ENCODE measurements around the gene VWA5B1.

VWA5B1 gene

DNA sequence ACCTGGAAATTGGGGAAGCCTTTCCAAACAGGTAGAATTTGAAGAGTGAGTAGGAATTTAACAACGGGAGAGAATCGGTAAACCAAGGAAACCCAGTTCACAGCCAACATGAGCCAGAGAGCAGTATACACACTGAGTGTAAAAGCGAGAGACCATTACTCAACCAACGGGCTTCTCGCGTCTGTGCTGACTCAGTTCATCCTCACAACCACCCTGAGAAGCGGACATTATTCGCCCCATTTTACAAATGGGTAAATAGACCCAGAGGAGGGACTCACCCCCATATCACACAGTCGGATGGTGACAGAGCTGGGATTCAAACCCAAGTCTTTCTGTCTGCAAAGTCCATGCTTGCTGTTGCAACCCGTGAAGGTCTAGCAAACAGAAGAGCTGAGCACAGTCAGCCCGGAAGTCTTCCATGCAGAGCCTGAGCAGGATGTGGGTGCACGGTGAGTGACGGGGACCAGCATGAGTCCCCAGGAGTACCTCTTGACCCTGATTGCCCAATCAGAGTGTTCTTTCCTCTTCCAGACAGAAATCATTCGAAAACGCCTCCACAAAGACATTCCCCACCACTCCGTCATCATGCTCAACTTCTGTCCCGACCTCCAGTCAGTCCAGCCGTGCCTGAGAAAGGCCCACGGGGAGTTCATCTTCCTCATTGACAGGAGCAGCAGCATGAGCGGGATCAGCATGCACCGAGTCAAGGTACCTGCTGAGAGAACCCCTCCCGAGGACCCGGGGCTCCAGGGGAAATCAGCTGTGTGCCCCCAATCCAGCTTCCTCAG lies 32.3 kb downstream of the VWA5B1 start:
- no peak for DNase-seq (ENCODE audit: low read depth in 2 of 2)

DNA sequence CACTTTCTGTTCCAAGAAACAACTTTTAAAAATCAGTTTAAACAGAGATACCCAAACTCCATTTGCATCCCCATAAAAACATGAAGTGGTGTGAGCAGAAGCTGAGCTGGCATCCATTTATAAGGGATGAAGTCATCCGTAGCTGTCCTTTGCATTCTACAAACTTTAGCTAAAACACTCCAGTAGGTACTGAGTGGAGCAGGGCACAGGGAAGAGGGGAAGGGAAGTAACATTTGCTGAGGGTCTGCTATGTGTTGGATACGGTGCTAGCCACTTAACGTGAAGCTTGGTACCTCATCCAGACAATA lies 32.9 kb downstream of the VWA5B1 start:
- DNase-seq (ENCODE audit: low read depth in 2 of 2), result no peak

DNA sequence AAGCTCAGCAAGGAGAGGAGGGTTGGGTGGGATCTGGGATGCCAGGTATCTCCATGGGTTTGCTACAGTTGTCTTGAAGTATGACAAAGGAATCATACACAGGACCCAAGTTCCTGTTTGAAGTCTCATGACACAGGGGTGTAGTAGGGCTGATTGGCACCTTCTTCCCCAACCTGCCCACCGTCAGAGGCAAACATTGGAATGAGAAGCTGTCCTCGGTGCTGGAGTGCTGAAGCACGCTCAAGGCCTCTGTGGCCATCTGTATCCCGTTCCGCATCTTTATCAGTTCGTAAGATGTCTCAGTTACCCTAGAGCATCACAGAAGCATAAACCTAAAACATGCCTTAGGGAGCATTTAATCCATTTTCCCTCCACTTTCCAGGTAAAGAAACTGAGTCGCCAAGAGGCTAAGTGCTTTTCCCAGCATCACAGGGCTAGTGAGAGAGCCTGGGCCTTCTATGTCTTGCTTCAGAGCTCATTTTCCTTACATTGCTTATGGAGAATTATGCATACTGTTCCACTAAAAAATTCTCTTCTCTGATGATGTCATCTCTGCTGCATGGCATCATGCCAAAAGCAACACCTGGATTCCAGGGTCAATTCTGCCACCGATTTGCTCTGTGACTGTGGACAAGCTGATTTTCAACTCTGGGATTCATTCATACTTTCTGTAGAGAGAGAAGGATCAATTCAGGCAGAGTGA lies 34.2 kb downstream of the VWA5B1 start:
- no peak for DNase-seq (ENCODE audit: low read depth in 2 of 2)

DNA sequence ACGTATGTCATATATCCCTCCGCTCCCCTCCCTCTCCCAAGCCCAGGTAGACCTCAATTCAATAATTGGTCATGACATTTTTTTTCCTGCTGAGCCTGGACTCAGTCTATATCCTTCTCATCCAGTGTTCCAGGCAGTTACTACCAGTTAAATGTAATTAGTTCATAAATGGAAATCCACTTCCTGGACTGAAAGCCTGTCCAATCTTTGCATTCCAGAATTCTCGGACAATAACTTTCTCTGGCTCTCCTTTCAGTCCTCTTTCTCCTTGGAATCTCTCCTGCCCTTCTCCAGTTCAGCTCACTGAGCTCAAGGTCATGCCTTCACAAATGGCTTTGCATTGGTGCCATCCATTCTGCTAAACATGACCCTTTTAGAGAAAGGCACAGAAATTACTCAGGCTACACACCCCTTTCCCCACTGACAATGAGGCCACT lies 34.8 kb downstream of the VWA5B1 start:
- DNase-seq (ENCODE audit: low read depth in 2 of 2), result no peak

DNA sequence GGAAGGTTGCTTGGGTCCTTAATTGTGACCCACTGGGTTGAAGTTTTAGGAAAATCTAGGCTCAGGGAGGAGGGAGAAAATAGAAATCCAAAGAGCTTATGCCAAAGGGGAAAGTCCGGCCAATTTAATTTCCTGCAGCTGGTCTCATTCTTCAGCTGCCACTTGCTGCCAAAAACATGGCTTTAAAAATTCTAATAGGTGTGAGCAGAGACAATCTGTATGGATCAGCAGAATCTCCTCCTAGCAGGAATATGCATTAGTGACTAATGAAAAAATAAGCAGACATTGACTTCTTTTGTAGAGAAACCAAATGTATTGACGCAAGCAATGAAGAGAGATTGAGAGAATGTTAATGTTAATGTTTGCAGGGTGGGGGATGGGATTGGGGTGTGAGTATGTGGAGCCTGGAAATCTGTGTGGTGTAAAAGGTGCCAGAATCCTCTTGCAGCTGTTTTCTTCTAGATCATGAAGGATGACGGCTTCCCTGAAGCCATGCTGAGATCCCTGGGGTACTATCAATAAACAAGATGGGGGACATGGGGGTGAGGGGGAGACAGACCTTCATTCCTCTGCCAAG lies 35.3 kb downstream of the VWA5B1 start:
- no peak for DNase-seq (ENCODE audit: low read depth in 2 of 2)

DNA sequence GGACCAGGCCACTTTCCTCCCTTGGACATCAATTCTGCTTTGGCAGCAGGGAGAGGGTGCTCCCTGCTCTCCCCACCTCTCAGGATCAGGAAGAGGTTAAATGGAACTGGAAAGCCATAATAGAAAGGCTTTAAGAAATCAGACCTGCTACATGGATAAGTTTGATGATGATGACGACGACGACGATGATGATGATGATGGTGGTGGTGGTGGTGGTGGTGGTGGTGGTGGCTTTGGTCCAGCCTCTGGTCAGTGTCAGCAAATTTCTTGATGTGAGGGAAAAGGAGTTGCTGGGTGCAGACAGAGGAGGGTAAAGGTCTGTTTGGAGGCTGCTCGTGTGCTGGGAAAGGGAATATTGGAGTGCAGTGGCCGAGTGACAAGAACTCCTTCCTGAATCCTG lies 36.8 kb downstream of the VWA5B1 start:
- no peak for DNase-seq (ENCODE audit: low read depth in 2 of 2)

DNA sequence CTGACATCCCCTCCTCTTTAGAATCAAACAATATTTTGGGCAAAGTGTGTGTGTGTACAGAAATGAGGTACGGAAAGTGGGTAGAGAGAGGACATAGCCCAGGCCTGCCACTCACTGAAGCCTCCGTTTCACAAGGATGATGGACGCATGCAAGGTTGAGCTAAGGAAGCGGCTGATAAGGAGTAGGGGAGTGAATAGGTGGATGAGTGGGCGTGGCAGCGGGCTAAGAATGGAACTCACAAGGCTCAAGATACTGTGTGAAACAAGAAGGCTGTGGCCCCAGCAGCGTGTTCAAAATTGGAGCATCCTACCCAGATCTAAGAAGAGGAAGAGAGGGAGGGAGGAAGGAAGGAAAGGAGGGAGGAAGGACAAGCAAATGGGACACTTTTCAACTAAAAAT lies 37.5 kb downstream of the VWA5B1 start:
- no peak for DNase-seq (ENCODE audit: low read depth in 2 of 2)

DNA sequence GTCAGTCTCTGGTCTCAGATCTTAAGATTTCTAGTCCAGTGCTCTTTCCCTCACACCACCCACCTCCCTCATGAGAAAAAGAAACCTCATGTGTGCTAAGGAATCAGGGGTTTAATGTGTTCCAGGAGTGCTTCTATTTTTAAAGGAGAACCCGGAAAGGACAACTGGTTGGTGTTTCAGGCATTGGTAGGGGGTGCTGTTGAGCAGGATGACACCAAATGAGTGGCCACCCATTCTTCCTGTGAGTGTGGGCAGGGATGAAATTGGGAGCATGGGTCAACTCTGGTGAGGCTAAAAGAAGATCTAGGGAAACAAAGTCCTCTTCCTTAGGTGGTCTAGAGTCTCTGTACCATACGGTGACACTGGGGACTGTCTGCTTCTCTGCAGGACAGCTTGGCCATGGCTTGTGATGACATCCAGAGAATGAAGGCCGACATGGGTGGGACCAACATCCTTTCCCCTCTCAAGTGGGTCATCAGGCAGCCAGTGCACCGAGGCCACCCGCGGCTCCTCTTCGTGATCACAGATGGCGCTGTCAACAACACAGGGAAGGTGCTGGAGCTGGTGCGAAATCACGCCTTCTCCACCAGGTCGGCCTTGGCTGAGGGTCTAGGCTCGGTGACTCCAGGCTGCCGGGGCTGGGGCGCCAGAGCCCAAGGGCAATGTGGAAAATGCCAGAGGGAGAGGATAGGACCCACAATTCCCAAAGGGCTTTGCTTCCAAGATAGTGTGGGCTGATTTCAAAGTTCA lies 39.3 kb downstream of the VWA5B1 start:
- no peak for DNase-seq (ENCODE audit: low read depth in 2 of 2)

DNA sequence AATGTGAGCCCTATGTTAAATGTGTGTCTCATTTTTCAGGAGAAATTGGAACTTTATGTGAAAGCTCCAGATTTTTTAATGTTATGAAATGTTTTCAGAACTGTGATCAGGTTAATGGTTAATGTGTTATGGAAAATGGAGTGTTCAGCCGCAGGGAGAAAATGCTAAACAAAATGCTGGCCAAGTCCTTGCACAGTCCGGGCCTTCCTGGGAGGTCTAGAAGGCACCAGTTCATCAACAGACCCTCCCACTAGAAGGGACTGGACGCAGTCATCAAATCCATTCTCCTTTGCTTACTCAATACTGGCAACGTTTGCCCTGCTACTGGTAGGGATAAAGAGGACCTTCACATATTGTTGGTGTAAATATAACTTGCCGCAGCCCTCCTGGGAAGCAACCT lies 43.4 kb downstream of the VWA5B1 start:
- DNase-seq (ENCODE audit: low read depth in 2 of 2), result no peak

DNA sequence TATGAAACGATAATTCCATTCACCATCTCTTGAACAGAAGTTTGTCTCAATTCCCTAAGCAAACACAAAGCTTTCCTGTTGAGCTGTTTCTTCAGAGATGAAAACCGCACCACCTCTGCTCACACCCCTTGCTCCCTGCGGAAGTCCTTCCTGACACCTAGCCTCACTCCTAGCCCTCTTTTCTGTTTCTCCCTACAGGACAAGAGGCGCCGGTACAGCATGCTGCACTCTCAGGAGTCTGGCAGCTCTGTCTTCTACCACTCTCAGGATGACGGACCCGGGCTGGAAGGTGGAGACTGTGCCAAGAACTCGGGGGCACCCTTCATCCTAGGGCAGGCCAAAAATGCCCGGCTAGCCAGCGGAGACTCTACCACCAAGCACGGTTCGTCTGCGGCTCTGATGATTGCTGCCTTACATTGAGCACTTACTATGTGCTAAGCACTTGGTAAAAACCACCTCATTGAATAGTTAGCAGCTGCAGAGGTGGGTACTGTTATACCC lies 45.5 kb downstream of the VWA5B1 start:
- no peak for DNase-seq (ENCODE audit: low read depth in 2 of 2)

DNA sequence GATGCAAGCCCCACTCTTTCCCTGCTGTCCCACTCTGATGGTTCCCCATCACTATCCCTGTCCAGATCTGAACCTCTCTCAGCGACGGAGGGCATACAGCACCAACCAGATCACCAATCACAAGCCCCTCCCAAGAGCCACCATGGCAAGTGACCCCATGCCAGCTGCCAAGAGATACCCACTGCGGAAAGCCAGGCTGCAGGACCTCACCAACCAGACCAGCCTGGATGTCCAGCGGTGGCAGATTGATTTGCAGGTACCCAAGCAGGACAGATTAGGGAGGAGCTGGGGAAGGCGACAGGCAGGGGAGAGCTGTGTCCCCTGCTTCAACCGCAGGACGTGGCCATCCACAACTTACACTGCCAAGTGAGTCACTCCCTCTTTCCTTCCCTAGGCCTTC lies 46.9 kb downstream of the VWA5B1 start:
- no peak for DNase-seq (ENCODE audit: low read depth in 2 of 2)

DNA sequence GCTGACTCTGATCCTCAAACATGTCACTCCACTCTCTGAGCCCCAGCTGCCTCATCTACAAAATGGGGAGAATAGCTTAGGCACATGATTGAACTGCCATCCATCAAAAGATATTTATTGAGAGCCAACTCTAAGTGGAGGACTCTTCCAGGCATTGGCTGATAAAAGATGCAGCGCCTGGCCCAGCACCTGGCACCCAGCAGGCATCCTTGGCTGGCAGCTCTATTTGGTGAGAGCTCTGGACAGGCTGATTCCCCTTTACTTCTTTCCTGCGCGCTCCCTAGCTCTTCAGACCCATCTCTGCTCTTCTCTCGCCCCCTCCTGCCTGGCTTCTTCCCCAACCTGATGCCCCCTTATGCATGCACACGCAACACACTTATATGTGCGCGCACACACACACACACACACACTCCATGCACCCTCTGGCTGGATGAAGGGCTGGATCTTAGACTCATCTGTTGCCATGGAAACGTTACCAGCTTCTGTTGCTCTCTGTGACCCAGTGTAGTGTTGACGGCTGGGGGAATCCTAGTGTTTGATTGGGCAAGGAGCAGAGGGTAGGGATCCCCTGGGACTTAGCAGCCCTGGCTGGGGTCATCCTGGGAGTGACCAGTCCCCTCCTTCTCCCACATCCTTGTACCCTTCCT lies 49.3 kb downstream of the VWA5B1 start:
- DNase-seq (ENCODE audit: low read depth in 2 of 2), result no peak

DNA sequence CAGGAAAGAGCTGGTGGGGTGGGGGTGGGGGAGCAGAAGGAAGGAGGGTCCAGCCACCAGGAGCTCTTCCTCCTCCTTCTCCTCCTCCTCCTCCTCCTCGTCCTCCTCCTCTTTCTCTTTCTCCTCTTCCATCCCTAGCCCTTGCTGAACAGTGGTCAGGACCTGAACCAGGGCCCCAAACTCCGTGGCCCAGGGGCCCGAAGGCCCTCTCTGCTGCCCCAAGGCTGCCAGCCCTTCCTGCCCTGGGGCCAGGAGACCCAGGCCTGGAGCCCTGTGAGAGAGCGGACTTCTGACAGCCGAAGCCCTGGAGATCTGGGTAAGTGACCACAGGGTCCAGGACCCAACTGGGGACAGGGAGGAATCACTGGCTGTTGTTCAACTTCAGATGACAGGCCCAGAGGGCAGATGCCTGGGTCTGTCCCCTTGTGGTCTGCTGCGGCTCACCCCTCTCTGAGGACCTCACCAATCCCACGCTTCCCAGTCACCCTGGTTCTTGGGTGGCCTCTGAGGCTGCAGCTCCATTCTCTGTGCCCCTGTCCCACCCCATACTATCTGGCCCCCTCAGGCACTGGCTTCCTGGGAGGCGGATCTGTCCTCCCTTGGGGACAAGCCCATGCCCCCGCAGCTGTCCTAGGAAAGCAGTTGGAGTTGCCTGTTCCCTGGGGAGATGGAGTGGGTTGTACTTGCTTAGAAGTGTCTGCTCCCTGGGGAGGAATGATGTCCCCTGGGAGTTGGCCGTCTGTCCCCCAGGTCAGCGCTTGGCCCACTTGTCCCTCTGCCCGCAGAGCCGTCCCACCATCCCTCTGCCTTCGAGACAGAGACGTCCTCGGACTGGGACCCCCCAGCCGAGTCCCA lies 51.8 kb downstream of the VWA5B1 start:
- DNase-seq (ENCODE audit: low read depth in 2 of 2), result no peak

DNA sequence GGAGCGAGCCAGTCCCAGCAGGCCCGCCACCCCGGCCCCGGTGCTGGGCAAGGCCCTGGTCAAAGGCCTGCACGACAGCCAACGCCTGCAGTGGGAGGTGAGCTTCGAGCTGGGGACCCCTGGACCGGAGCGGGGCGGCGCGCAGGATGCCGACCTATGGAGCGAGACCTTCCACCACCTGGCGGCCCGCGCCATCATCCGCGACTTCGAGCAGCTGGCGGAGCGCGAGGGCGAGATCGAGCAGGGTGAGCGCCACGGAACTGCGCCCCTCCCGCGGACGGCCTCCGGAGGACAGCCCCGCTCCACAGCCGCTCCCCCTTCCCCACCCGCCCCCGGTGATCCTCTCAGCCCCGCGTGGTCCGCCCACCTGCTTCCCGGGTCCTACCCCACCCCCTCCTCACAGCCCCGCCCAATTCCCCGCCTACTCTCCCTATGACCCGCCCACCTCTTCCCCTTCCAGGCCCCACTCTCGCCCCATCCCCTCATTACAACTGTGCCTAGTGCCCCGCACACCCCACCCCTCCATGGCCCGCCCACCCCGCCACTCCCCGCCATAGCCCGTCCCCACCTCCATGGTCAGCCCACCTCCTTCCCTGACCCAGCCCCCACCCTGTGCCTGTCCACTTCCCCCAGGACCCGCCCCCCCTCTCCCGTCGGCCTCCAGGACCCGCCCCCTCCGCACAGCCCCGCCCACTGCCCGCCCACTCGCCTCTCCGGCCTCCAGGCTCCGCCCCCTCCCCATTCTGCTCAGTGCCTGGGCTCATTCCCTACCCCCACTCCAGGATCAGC lies 52.7 kb downstream of the VWA5B1 start:
- DNase-seq (ENCODE audit: low read depth in 2 of 2), result no peak

DNA sequence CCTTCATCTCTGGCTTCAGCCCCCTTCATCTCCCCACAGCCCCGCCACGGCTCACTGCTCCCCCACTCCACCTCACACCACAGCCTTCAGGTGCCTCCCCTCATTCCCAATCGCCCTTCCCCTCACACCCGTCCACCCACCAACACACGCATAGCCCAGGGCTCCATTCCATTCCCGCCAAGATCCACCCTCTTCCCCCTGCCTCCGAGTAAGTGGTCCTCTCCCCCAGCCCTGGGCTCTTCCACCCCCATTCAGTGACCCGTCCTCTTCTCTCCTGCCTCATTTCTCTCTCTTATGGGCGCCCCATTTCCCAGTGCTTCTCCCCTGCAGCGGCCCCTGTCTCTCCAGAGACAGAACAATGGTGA lies 53.2 kb downstream of the VWA5B1 start:
- no peak for DNase-seq (ENCODE audit: low read depth in 2 of 2)

DNA sequence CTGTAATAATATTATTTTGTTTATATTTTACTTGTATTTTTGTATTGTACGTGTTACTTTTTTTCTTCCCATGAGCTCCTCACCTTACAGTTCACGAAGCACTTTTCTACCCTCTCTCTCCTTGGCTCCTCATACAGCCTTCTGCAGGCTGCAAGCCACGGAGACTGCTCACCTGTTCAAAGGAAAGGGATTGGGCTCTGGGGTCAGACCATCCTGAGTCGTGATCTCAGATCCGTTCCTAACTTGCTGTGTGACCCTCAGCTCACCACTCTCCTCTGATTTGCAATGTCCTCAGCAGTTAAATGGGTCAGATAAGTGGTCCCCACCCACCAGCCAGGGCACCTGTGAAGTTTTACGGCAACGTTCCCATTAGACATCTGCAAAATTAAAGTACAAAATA lies 54.1 kb downstream of the VWA5B1 start:
- no peak for DNase-seq (ENCODE audit: low read depth in 2 of 2)

DNA sequence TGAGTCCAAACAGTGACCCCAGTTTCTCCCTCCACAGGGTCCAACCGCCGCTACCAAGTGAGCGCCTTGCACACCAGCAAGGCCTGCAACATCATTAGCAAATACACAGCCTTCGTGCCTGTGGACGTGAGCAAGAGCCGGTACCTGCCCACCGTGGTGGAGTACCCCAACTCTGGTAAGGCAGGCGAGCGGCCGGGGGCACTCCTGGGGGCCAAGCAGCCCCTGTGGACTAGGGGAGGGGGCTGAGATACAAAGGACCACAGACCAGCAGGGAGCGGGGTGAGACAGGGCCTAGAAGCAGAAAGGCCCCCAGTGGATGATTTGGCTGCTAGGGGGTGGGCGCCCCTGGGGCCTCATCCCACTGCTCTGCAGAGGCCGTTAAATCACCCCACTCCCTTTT lies 54.7 kb downstream of the VWA5B1 start:
- no peak for DNase-seq (ENCODE audit: low read depth in 2 of 2)

DNA sequence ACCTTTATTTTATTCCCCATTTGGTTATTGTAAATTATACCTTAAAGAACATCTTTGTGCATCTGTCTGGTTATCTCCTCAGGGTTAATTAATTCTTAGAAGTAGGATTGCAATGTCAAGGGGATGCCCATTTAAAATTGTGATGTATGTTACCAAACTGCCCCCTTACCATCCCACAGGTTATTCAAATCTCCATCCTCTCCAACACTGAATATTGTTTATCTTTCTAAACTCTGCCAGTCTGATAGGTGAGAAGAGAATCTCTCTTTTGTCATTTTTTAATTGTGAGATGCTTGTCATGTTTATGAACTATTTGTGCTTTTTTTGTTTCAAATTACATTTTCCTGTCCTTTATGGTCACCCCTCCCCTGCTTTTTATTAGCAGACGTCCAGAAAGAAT lies 55.8 kb downstream of the VWA5B1 start:
- DNase-seq (ENCODE audit: low read depth in 2 of 2), result no peak

DNA sequence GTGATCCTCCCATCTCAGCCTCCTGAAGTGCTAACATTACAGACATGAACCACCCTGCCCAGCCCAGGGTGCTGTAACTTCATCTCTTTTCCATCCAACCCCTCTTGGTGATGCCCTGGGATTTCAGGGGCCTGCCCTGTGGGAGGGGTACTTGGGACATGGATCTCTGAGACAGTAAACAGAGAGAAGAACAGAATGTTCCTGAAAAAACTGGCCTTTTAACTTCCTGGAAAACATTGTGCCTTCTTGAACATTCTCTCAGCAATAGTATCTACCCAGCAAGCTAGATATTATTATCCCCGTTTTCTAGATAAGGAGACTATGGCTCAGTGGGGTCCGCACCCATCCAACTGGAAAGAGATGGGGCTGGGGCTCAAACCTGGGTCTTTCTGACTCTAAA lies 57.0 kb downstream of the VWA5B1 start:
- no peak for DNase-seq (ENCODE audit: low read depth in 2 of 2)

DNA sequence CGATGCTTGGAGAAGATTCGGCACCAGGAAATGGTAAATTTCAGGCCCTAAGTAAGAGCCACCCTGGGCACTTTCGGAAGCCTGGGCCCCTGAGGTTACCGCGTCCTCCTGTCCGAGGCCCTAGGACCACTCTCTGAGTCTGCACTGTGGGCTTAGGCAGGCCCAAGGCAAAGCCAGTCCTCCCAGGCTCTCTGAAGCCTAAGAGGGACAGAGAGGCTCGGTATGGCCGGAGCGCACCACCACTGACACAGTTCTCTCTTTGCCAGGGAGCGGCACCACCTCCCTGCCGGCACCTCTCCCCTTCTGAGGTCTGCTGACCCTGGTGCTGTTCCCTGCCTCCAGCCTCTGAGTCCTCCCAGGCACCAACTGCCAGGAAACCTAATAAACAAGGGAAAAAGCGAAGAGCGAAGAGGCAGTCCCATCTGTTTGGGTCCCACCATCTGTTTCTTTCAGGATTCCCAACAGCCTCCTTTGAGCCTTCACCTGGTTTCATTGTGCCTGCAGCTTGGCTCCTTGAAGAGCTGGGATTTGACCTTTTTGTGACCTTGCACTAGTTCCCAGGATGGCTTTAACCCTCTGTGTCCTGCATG lies 57.7 kb downstream of the VWA5B1 start:
- DNase-seq (ENCODE audit: low read depth in 2 of 2), result no peak
